ENCODE data around the gene ZMAT5.

GRCh38 chr22:29738118-29738815 lies 28.5 kb downstream of the ZMAT5 start:
- no peak for TF ChIP-seq ZIC2 (tag by site-specific recombination; IDR thresholded peaks at IDR 0.05)
- no peak for TF ChIP-seq PATZ1 (tag by site-specific recombination; IDR thresholded peaks at IDR 0.05)
- no peak for TF ChIP-seq ZNF645 (tag by site-specific recombination; IDR thresholded peaks at IDR 0.05)
- TF ChIP-seq CTCF (tag by site-specific recombination; IDR thresholded peaks at IDR 0.05): no peak
- no peak for TF ChIP-seq ZNF280D (tag by site-specific recombination; IDR thresholded peaks at IDR 0.05)
- no peak for TF ChIP-seq ZNF513 (tag by site-specific recombination; IDR thresholded peaks at IDR 0.05)

Data from HEK293 (cell line).